GM12874 (cell line): Measurements from ENCODE around the gene CCDC85A.

Source experiments
- TF ChIP-seq, protein P1 (sequence below): IDR thresholded peaks from 2 replicates; pipeline ENCODE4 v1.5.1; 2011; ENCODE audit warnings: low read depth, mild to moderate bottlenecking, control low read depth, low read length, moderate library complexity; ENCODE audit not compliant: insufficient read depth

CCDC85A gene

DNA sequence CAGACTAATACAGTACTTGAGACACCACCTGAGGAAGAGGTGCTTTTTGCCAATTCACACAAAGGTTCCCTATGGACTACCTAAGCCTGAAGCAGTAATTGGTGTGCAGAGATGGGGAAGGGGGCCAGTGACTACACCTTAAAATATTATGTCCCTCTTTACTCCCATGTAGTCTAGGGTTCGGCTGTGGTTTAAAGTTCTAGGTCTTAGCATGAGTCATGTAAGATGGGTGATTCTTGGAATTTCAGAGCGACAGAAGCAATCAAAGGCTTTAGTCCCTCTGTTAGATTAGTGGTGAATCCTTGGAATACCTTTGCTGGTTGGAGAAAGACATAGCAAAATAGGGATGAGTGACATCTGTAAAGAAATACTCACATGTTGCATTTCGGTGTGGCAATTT lies 14.3 kb upstream of the CCDC85A start:
- TF ChIP-seq, protein P1, sequence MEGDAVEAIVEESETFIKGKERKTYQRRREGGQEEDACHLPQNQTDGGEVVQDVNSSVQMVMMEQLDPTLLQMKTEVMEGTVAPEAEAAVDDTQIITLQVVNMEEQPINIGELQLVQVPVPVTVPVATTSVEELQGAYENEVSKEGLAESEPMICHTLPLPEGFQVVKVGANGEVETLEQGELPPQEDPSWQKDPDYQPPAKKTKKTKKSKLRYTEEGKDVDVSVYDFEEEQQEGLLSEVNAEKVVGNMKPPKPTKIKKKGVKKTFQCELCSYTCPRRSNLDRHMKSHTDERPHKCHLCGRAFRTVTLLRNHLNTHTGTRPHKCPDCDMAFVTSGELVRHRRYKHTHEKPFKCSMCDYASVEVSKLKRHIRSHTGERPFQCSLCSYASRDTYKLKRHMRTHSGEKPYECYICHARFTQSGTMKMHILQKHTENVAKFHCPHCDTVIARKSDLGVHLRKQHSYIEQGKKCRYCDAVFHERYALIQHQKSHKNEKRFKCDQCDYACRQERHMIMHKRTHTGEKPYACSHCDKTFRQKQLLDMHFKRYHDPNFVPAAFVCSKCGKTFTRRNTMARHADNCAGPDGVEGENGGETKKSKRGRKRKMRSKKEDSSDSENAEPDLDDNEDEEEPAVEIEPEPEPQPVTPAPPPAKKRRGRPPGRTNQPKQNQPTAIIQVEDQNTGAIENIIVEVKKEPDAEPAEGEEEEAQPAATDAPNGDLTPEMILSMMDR: no peak

DNA sequence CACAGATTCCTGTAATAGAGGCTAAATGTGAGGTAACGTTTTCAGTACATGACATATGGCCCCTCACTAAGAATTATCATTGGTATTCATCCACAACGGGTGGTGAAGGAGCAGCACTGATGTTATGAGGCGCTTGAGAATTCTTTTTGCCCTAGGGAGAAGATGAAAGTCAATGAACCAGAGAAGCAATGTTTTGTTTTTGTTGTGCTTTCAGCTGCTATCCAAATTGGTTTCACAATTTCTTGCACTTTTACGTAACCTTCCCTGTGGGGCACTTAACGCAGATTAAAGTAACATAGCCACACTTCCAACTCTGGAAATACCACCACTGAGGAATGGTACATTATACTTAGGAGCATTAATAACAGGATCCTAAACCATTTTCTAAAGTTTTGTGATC lies 13.3 kb upstream of the CCDC85A start:
- TF ChIP-seq, protein P1: no peak

DNA sequence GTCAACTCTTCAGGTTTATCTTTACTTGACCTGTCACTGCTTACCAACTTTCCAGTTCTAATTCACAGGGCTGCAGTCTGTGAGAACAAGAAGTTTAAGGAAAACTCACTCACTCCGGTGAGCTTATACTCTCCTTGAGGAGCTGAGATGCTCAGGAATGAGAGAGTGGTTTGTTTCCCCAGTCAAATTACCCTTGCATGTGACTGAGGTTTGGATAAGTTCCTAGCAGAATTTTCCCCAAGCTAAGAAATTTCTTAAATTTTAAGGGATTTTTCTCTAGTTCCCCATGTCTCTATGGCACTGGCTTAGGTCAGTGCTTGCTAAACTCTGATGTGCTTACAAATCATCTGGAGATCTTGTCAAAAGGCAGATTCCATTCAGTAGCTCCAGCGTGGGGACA lies 12.8 kb upstream of the CCDC85A start:
- TF ChIP-seq, protein P1: no peak

DNA sequence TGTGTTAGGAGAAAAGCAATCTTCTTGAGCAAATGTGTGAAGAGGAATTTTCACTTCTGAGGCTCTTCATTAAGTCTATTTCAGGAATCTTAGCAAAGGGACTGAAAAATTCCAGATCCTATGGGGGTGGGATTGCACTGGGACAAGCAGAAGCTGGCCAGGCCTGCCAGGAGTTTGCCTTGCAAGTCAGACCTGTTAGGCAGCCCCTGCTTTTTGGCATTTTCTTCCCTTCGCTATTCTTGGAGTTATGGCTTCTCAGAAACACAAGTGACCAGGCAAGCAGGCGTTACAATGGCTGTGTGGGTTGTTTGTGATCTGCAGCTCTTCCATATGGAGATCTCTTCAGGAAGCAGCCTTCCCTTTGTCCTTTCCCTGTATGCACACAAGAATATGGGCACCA lies 8.0 kb upstream of the CCDC85A start:
- TF ChIP-seq, protein P1: no peak

DNA sequence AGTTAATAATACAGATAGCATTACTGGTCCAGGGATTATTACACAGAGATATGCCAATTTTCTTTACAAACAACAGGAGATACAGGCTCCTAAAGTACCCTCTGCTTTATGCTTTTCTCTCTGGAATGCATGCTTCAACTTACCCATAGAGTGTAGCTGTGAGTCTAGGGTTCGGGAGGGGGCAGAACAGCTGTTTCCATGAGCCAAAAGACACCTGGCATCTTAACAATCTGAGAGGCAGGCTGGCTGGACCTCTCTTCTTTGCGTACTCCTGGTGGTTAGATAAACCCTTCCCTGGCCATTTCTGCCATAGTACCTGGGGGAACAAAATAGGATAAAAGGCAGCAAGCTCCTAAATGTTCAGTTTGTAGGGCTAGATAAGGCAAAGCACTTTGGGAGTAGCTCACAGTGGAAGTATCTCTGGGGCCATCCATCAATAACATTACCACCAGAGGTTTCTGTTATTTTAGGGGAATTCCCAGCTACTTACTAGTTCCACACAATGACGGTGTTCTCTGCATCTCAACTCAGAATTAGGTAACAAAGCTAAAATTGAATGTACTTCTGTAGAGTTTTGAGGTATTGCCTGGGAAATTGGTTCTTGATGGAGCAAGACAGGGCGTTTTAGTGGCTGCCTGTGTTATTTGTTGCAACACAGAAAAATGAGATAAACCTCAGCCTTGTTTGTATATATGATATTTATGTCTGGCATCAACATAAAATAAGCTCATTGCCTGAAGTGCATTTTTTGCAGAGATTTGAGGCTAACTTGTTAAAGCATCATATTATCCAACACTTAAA lies 6.2 kb upstream of the CCDC85A start:
- TF ChIP-seq, protein P1: no peak

DNA sequence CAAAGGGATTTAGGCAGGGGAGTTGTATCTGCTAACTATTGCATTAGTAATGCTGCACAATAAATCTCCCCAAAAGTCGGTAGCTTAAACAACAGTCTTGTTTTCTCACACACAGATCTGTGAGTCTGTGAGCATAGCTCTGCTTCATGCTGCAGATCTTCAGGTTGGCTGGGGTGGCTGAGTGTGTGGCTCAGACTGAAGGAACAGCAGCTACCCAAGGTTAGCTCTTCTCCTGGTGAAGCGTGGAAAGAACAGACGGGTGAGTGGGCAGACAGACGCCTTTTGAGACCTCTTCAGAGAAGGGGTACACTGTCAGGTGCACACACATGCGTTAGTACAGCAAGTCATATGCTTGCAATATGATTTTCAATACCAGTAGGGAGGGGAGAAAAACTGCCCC lies 3.9 kb upstream of the CCDC85A start:
- TF ChIP-seq, protein P1: no peak

DNA sequence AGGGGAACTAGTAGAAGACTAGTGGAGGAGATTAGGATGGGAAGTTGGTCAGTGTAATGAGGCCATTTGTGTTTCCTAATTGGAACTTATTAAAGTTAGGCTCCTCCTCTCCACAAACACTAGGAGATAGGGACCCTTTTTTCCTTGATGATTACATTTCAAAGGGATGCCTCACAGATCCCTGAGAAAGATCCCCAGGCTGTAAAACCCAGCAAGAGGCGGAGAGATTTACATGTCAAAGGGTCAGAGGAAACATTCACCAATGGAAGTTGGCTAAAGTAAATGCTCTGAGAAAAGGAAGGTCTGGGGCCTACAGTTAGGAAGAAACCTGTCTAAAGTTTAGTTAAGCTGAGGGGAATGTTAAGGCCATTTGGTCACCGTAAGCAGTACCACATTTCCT lies 1.4 kb upstream of the CCDC85A start:
- TF ChIP-seq, protein P1: no peak
